ENCODE results near the gene CLEC2L. TPM values are rescaled to one million over a fixed set of nuclear protein-coding genes. Genes with fewer than 3 reads are reported as not detected.

The CLEC2L gene
- total RNA-seq, 1 donor from 2014 or later = not detected

DNA sequence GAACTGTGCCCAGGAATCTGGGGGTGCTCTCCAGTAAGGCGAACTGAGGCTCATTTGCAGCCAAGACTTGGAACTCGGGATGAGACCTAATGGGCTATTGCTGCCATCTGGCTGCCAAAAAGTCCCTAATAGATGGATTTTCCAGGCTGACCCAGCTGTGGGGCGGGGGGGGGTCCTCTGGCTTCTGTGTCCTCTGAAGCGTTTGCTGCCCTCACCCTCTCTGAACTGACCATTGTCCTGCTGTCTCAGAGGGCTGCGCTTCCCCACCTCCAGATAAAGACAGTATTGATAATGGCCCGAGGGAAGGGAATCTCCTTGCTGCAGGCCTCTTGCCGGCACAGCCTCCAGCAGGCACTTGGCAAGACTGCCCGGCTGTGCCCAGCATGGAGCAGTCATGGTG lies 46.6 kb downstream of the CLEC2L start:
- intact Hi-C loops (cut with DNase I) = no loop called here
- Histone ChIP-seq H3K4me3 (no peak overlapping the region), H3K36me3 (peaks cover 29 to 50% of the 10 kb centered on the region in 2 donors), H3K27me3 (no peaks in the 10 kb centered on the region), H3K4me1 (no peaks in the 10 kb centered on the region), H3K27ac (no peak overlapping the region), H3K9me3 (no peaks in the 10 kb centered on the region)
- DNase-seq (ENCODE audit: low spot score in 2 of 2) = peak in 1 of 2 donors; percentile 37
- TF ChIP-seq, protein P1, sequence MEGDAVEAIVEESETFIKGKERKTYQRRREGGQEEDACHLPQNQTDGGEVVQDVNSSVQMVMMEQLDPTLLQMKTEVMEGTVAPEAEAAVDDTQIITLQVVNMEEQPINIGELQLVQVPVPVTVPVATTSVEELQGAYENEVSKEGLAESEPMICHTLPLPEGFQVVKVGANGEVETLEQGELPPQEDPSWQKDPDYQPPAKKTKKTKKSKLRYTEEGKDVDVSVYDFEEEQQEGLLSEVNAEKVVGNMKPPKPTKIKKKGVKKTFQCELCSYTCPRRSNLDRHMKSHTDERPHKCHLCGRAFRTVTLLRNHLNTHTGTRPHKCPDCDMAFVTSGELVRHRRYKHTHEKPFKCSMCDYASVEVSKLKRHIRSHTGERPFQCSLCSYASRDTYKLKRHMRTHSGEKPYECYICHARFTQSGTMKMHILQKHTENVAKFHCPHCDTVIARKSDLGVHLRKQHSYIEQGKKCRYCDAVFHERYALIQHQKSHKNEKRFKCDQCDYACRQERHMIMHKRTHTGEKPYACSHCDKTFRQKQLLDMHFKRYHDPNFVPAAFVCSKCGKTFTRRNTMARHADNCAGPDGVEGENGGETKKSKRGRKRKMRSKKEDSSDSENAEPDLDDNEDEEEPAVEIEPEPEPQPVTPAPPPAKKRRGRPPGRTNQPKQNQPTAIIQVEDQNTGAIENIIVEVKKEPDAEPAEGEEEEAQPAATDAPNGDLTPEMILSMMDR (IDR thresholded peaks at IDR 0.05) = peak in 1 of 3 experiments; percentile 19

DNA sequence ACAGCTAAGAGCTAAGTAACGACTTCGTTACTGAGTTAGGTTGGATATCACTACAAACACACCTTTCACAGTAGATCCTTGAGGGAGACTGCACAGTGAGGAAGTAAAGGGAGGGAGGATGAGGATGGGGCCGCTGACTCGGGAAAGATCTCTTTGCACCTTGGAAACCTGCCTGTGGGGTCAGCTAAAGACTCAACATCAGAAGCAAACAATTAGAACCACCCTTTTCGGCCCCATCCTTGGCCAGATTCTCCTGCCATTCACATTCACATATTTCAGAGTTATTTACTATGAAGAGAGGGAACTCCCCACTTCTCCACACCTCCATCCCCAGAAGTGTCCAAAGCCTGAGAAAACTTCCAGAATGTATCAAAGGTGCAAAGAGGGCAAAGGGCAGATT lies 47.1 kb downstream of the CLEC2L start:
- no peaks in the 10 kb centered on the region for H3K9me3 ChIP-seq
- no peak overlapping the region for H3K27ac ChIP-seq
- TF ChIP-seq, protein P1 (IDR thresholded peaks at IDR 0.05) = no peak
- peaks cover 32 to 55% of the 10 kb centered on the region in 2 donors for H3K36me3 ChIP-seq
- no peak for DNase-seq (ENCODE audit: low spot score in 2 of 2)
- intact Hi-C loops (cut with DNase I) = no loop called here
- no peaks in the 10 kb centered on the region for H3K27me3 ChIP-seq
- H3K4me3 ChIP-seq = no peak overlapping the region
- H3K4me1 ChIP-seq = no peaks in the 10 kb centered on the region

DNA sequence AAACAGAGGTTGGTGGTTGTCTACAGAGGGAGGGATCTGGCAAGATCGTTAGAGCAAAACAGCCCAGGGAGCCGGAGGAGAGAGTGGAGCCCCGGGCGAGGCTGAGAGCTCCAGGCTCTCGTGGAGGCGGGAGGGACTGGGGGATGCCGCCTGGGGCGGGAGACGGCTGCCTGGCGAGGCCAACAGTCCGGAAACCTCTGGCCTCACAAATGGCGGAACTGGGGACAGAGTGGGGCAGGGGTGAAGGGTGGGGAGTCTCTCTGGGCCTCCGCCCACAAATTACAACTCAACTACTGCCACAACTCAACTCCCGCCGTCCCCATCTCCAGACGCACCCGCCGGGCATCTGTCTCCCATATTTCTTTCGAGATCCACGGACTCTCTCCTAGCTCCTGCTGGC lies 47.7 kb downstream of the CLEC2L start:
- no peak overlapping the region for H3K4me3 ChIP-seq
- no peak overlapping the region for H3K27ac ChIP-seq
- no peaks in the 10 kb centered on the region for H3K9me3 ChIP-seq
- TF ChIP-seq, protein P1 (IDR thresholded peaks at IDR 0.05) = no peak
- peaks cover 38 to 58% of the 10 kb centered on the region in 2 donors for H3K36me3 ChIP-seq
- intact Hi-C loops (cut with DNase I) = no loop called here
- H3K4me1 ChIP-seq = no peaks in the 10 kb centered on the region
- peak in 1 of 2 donors; percentile 44 for DNase-seq (ENCODE audit: low spot score in 2 of 2)
- no peaks in the 10 kb centered on the region for H3K27me3 ChIP-seq

DNA sequence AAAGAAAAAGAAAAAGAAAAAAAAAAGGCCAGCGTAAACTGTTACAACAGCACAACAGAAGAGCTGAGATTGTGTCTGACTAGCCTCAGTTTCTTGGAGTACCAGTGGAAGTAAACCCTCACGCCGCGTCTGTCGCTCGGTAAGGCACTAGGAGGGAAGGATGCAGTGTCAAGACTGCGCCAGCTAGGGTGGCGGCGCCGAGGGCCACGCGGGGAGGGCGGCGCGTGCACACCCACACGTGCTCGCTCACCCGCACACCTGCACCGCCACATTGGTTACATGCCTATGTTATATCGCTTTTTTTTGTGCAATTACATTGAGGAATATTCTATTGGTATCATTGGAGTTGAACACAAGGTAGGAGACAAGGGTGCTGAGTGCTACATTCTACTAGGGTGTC lies 48.2 kb downstream of the CLEC2L start:
- TF ChIP-seq, protein P1 (IDR thresholded peaks at IDR 0.05) = no peak
- intact Hi-C loops (cut with DNase I) = no loop called here
- Histone ChIP-seq H3K4me1 (no peaks in the 10 kb centered on the region), H3K27me3 (no peaks in the 10 kb centered on the region), H3K27ac (no peak overlapping the region), H3K9me3 (no peaks in the 10 kb centered on the region), H3K36me3 (peaks cover 41 to 60% of the 10 kb centered on the region in 2 donors), H3K4me3 (no peak overlapping the region)
- peak in 1 of 2 donors; percentile 41 for DNase-seq (ENCODE audit: low spot score in 2 of 2)

DNA sequence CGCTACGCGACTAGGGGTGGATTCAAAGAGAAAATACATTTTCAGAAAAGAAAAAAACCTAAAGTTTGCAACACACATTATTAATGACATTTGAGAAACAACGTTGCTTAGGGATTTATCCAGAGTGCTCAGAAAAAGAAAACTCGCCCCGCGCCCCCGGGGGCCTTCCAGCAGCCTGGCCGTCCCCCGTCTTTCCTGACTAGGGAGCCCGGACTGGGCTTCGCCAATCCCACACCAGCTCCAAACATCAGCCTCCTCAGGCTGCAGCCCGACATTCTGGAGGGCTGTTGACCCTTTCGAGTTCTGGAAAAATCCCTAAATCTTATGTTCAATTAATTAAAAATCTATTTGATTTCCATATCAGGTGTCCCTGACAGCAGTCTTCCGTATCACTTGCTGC lies 48.6 kb downstream of the CLEC2L start:
- TF ChIP-seq, protein P1 (IDR thresholded peaks at IDR 0.05) = no peak
- no peaks in the 10 kb centered on the region for H3K4me1 ChIP-seq
- H3K27me3 ChIP-seq = no peaks in the 10 kb centered on the region
- intact Hi-C loops (cut with DNase I) = no loop called here
- no peaks in the 10 kb centered on the region for H3K9me3 ChIP-seq
- DNase-seq (ENCODE audit: low spot score in 2 of 2) = peak in 1 of 2 donors; percentile 59
- peaks cover 41 to 60% of the 10 kb centered on the region in 2 donors for H3K36me3 ChIP-seq
- no peak overlapping the region for H3K4me3 ChIP-seq
- H3K27ac ChIP-seq = no peak overlapping the region
